Activated CD8-positive, alpha-beta memory T cell treated with anti-CD3 and anti-CD28 coated beads, Interleukin-2, amount 50 U/mL, for 4 hours (primary cell): ENCODE data around the gene D2HGDH.
"Not testable (repeated sequence)": the region's sequence is repeated elsewhere in the genome, so short reads cannot be mapped to it uniquely, and the experiment has no call there.

Source experiments
- DNase-seq: peaks from one replicate; pipeline ENCODE4 v3.0.0-alpha.2; 2020

D2HGDH gene

GRCh38 chr2:241810307-241811200 is 76.1 kb downstream of the D2HGDH start:
- no peak for DNase-seq

- no peak for DNase-seq
Observed at GRCh38 chr2:241811201-241811951, 76.9 kb downstream of the D2HGDH start.

GRCh38 chr2:241811952-241812729 is 77.7 kb downstream of the D2HGDH start:
- DNase-seq: no peak

- peak; percentile 13 for DNase-seq
Observed at GRCh38 chr2:241812730-241813643, 78.6 kb downstream of the D2HGDH start.

GRCh38 chr2:241813644-241814392 is 79.4 kb downstream of the D2HGDH start:
- DNase-seq: peak; percentile 14

DNA sequence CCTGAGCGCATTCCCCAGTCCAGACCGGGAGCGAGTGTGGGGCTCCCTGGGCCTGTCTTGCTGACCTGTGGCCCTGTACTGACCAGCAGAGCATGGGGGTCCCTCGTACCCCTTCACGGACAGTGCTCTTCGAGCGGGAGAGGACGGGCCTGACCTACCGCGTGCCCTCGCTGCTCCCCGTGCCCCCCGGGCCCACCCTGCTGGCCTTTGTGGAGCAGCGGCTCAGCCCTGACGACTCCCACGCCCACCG is 79.9 kb downstream of the D2HGDH start:
- no peak for DNase-seq

DNA sequence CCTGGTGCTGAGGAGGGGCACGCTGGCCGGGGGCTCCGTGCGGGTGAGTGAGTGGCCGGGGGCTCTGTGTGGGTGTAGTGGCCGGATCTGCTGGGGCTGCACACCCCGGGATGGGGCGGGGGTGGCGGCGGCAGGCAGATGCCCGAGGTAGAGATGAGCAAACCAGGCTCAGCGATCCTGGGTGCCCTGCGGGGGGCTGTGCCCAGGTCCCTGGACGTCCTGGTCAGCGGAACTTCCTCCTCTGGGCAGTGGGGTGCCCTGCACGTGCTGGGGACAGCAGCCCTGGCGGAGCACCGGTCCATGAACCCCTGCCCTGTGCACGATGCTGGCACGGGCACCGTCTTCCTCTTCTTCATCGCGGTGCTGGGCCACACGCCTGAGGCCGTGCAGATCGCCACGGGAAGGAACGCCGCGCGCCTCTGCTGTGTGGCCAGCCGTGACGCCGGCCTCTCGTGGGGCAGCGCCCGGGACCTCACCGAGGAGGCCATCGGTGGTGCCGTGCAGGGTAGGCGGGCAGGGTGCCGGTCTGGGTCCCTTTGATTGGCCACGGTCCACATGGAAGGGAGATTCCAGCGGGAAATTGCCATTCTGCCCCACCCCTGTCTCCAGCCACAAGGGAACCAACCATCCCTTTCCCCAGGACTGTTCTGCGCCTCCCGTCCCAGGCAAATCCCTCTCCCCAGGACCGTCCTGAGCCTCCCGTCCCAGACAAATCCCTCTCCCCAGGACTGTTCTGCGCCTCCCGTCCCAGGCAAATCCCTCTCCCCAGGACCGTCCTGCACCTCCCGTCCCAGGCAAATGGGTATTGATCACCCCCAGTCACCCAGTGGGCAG is 80.4 kb downstream of the D2HGDH start:
- no peak for DNase-seq

- no peak for DNase-seq
Observed at GRCh38 chr2:241815477-241816430, 81.3 kb downstream of the D2HGDH start.

GRCh38 chr2:241816431-241817121 is 82.1 kb downstream of the D2HGDH start:
- no peak for DNase-seq

DNA sequence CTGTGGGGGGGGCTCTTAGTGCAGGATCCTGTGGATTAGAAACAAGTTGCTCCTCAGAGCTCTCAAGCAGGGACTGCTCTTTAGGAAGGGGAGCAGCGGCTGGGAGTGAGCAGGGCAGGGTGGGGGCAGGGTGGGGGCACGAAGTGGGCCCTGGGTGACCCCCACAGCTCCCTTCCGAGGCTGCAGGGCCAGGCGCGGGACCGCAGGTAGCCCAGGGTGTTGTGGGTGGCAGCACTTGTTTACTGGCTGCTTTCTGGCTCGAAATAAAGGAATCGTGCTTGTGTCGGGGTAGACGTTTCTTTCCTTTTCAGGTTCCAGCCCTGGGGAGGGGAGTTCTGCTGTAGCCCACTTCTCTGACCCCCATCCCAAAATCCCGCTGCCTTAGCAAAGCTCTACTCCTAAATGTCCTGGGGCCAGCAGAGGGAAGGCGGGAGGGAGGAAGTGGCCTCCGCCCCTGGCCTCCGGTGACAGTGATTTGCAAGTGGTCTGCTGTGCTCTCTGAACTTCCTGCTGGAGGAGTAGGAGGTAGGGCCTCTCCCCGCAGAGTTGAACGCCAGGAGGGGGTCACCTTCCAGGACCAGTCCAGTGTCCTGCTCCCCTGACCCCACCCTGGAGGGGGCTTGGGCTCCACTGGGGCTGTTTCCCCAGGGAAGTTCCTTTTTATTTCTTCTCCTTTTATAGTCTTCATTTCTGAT is 82.8 kb downstream of the D2HGDH start:
- no peak for DNase-seq

DNA sequence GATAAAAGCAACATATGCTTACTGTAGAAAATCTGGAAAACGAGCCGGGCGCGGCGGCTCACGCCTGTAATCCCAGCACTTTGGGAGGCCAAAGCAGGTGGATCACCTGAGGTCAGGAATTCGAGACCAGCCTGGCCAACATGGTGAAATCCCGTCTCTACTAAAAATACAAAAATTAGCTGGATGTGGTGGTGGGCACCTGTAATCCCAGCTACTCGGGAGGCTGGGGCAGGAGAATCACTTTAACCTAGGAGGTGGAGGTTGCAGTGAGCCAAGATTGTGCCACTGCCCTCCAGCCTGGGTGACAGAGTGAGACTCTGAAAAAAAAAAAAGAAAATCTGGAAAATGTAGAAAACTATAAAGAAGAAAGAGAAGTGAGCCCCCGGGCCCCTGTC is 83.4 kb downstream of the D2HGDH start:
- not testable (repeated sequence) for DNase-seq
